GM21390 (cell line): ENCODE data around the gene RAMP3.

Source experiments
- ATAC-seq: cut with Tn5 transposase; IDR thresholded peaks from one replicate; pipeline ENCODE4 v1.9.1; 2021; ENCODE audit not compliant: unreplicated experiment

Gene RAMP3

GRCh38 chr7:45178241-45179225 lies 20.9 kb downstream of the RAMP3 start:
- no peak for ATAC-seq

GRCh38 chr7:45179666-45180065 lies 22.1 kb downstream of the RAMP3 start:
- no peak for ATAC-seq

- no peak for ATAC-seq
These were observed 22.7 kb downstream of the RAMP3 start for GRCh38 chr7:45180084-45180986.

GRCh38 chr7:45181286-45181960 lies 23.8 kb downstream of the RAMP3 start:
- ATAC-seq = no peak

- no peak for ATAC-seq
These were observed 24.6 kb downstream of the RAMP3 start for GRCh38 chr7:45181991-45182855.

- ATAC-seq = no peak
These were observed 25.5 kb downstream of the RAMP3 start for GRCh38 chr7:45182856-45183710.

GRCh38 chr7:45183711-45184210 lies 26.2 kb downstream of the RAMP3 start:
- no peak for ATAC-seq

GRCh38 chr7:45184326-45185027 lies 26.9 kb downstream of the RAMP3 start:
- no peak for ATAC-seq

- no peak for ATAC-seq
These were observed 27.7 kb downstream of the RAMP3 start for GRCh38 chr7:45185028-45185863.

- no peak for ATAC-seq
These were observed 28.3 kb downstream of the RAMP3 start for GRCh38 chr7:45185864-45186250.

- ATAC-seq = no peak
These were observed 28.7 kb downstream of the RAMP3 start for GRCh38 chr7:45186261-45186813.

- no peak for ATAC-seq
These were observed 29.7 kb downstream of the RAMP3 start for GRCh38 chr7:45187089-45187945.

- no peak for ATAC-seq
These were observed 30.4 kb downstream of the RAMP3 start for GRCh38 chr7:45187946-45188411.

GRCh38 chr7:45188736-45189135 lies 31.1 kb downstream of the RAMP3 start:
- ATAC-seq = no peak

GRCh38 chr7:45189151-45189970 lies 31.8 kb downstream of the RAMP3 start:
- no peak for ATAC-seq
